Pancreas (tissue), 10 donors: Measurements from ENCODE around the gene NFE2L2. TPM values are rescaled to one million over a fixed set of nuclear protein-coding genes. Genes with fewer than 3 reads are reported as not detected.
A peak's percentile ranks its signal among the peaks of the same experiment; 100 is the strongest.

Experiments
- ATAC-seq, 4 donors: fragments of 200-7000 bp; cut with Tn5 transposase; one replicate each; pipeline versions ENCODE4 v1.8.0 to v1.9.1; 2020; ENCODE audit warnings: mild to moderate bottlenecking in 4 of 4, moderate library complexity in 4 of 4
- DNase-seq, 6 donors: peaks; one replicate each; pipeline ENCODE4 v3.0.0-alpha.2; 2020
- FAIRE-seq: peaks from 2 replicates; lab custom pipeline; 2012; peaks lifted over from hg19 to GRCh38; lab: Jason Lieb, UNC
- H3K27ac ChIP-seq, 4 donors: fragments of 200-600 bp; sonication (generic); 1 replicate in 3 of 4; 2 replicates in 1 of 4; pipeline versions ENCODE4 v1.5.0 to v1.8.0; 2020
- H3K27me3 ChIP-seq, 4 donors: fragments of 200-600 bp; one replicate each; pipeline ENCODE4 v1.8.0; 2021
- H3K36me3 ChIP-seq, 3 donors: fragments of 200-600 bp; sonication (generic) in 1 of 3; one replicate each; pipeline versions ENCODE4 v1.5.0 to v1.8.0; 2020 to 2021
- H3K4me1 ChIP-seq, 3 donors: fragments of 200-600 bp; one replicate each; pipeline ENCODE4 v1.8.0; 2021
- H3K4me3 ChIP-seq, 4 donors: fragments of 200-600 bp; sonication (generic) in 2 of 4; one replicate each; pipeline versions ENCODE4 v1.5.0 to v1.8.0; 2020 to 2021
- H3K9me3 ChIP-seq, 4 donors: fragments of 200-600 bp; one replicate each; pipeline ENCODE4 v1.8.0; 2021
- CTCF ChIP-seq, 4 donors: fragments of 200-600 bp; sonication (generic) in 3 of 4; IDR thresholded peaks; one replicate each; pipeline versions ENCODE4 v1.5.0 to v1.8.0; 2021; ENCODE audit warnings: antibody characterized with exemption in 4 of 4
- WGBS, 2 donors: extraction: QIAGEN DNeasy Blood & Tissue Kit; methylation state at CpG; one replicate each; pipeline ENCODE4 v1.1.7; 2013; 5-methylcytosine and 5-hydroxymethylcytosine counted together
- intact Hi-C, 3 donors: fragments of 100-400 bp; cut with DNase I; formaldehyde crosslinking; loops; one replicate each; pipeline versions ENCODE4 v1.11.1 to v1.14.2; 2022
- polyA plus RNA-seq, 2 donors: library from polyadenylated mRNA; stranded (reverse); fragments of 200-250 nt; gene quantifications; one replicate each; pipeline ENCODE4 v1.2.3, GENCODE V29; 2013
- total RNA-seq, 6 donors: library from RNA; stranded (reverse); fragmentation: NEBNext Ultra II Directional in 4 of 6; extraction: Animal tissue kit (Norgen Biotek cat#: 25700) in 4 of 6; gene quantifications; one replicate each; pipeline versions ENCODE4 v1.2.1 to v1.2.4, GENCODE V29; 2021 to 2023
- donor health status: healthy with polysubstance abuse.
- donor health status: DM: no; HTN: no; CAD: no; lungs with moderate emphysema.
- donor health status: DM: no; HTN: no; CAD: no.
- donor health status: control.
- donor health status: control.
- donor health status: Bipolar disorder and iron deficiency.
- donor health status: DM: yes; HTN: yes; CAD: no.
- donor health status: DM: no; HTN: no; CAD: no.
- donor health status: DM: no; HTN: no; CAD: no.
- donor health status: DM: yes; HTN: yes; CAD: no.

NFE2L2 gene
- total and polyA plus RNA-seq, 8 donors: 20.8 to 48.4 (median 30.8) TPM

GRCh38 chr2:177237932-177238331 lies 26.6 kb downstream of the NFE2L2 start:
- TF ChIP-seq CTCF (IDR thresholded peaks at IDR 0.05): no peak
- DNase-seq (no peak), FAIRE-seq (no peak), ATAC-seq (no peak)
- Histone ChIP-seq H3K27ac (no peak overlapping the region), H3K36me3 (peaks cover 0 to 4% (median 2%) of the 10 kb centered on the region in 3 donors), H3K4me1 (peaks cover 38 to 55% (median 47%) of the 10 kb centered on the region in 3 donors), H3K27me3 (no peaks in the 10 kb centered on the region), H3K4me3 (no peak overlapping the region), H3K9me3 (no peaks in the 10 kb centered on the region)
- intact Hi-C loops: no loop called here
- 53 to 54% methylated on average over 2 of the region's 2 CpGs for WGBS, 2 donors

- Histone ChIP-seq H3K36me3 (peaks cover 11 to 22% (median 19%) of the 10 kb centered on the region in 3 donors), H3K4me3 (no peak overlapping the region), H3K4me1 (peaks cover 21 to 37% (median 31%) of the 10 kb centered on the region in 3 donors), H3K9me3 (no peaks in the 10 kb centered on the region), H3K27me3 (no peaks in the 10 kb centered on the region), H3K27ac (no peak overlapping the region)
- FAIRE-seq (no peak), ATAC-seq (peak in 1 of 4 donors; percentile 19), DNase-seq (no peak)
- 76 to 92% methylated on average over 6 of the region's 6 CpGs for WGBS, 2 donors
- intact Hi-C loops: no loop called here
- no peak for TF ChIP-seq CTCF (IDR thresholded peaks at IDR 0.05)
Measured at GRCh38 chr2:177235855-177236437, 28.6 kb downstream of the NFE2L2 start.

- no peaks in the 10 kb centered on the region for H3K27me3 ChIP-seq
- intact Hi-C loops: no loop called here
- no peak overlapping the region for H3K4me3 ChIP-seq
- TF ChIP-seq CTCF (IDR thresholded peaks at IDR 0.05): no peak
- no peak for ATAC-seq
- H3K36me3 ChIP-seq: peaks cover 12 to 31% (median 24%) of the 10 kb centered on the region in 3 donors
- no peaks in the 10 kb centered on the region for H3K9me3 ChIP-seq
- H3K27ac ChIP-seq: no peak overlapping the region
- H3K4me1 ChIP-seq: peaks cover 6 to 20% (median 14%) of the 10 kb centered on the region in 3 donors
- no peak for FAIRE-seq
- no peak for DNase-seq
Measured at GRCh38 chr2:177234267-177234666, 30.3 kb downstream of the NFE2L2 start.

GRCh38 chr2:177232098-177232704 lies 32.3 kb downstream of the NFE2L2 start:
- WGBS, 2 donors: 63 to 74% methylated on average over 8 of the region's 8 CpGs

More at GRCh38 chr2:177232098-177232704, 32.3 kb downstream of the NFE2L2 start:
- H3K4me3 ChIP-seq: no peak overlapping the region
- no peaks in the 10 kb centered on the region for H3K27me3 ChIP-seq
- H3K27ac ChIP-seq: no peak overlapping the region
- H3K4me1 ChIP-seq: peaks cover under 1 to 6% (median 5%) of the 10 kb centered on the region in 3 donors
- DNase-seq (no peak), FAIRE-seq (no peak), ATAC-seq (no peak)
- H3K9me3 ChIP-seq: no peaks in the 10 kb centered on the region
- intact Hi-C loops: no loop called here
- H3K36me3 ChIP-seq: peaks cover 12 to 31% (median 24%) of the 10 kb centered on the region in 3 donors
- no peak for TF ChIP-seq CTCF (IDR thresholded peaks at IDR 0.05)
